Skeletal muscle tissue (tissue), 4 donors: Measurements from ENCODE around the gene UROS. TPM values are rescaled to one million over a fixed set of nuclear protein-coding genes. Genes with fewer than 3 reads are reported as not detected.

ENCODE experiments used
- H3K27ac ChIP-seq: one replicate; pipeline ENCODE4 v1.7.0; 2013; ENCODE audit warnings: mild to moderate bottlenecking, low read depth, low read length, inconsistent platforms
- H3K27me3 ChIP-seq, 3 donors: one replicate each; pipeline ENCODE4 v1.7.0; 2013; ENCODE audit warnings: low read length in 3 of 3; ENCODE audit not compliant: control insufficient read depth in 3 of 3, insufficient read depth in 3 of 3
- H3K36me3 ChIP-seq, 3 donors: one replicate each; pipeline ENCODE4 v1.7.0; 2013; ENCODE audit warnings: low read length in 3 of 3; ENCODE audit not compliant: control insufficient read depth in 3 of 3, insufficient read depth in 3 of 3
- H3K4me1 ChIP-seq, 3 donors: one replicate each; pipeline ENCODE4 v1.7.0; 2013; ENCODE audit warnings: low read length in 3 of 3, mild to moderate bottlenecking in 3 of 3; ENCODE audit not compliant: control insufficient read depth in 3 of 3, insufficient read depth in 3 of 3
- H3K4me3 ChIP-seq, 3 donors: one replicate each; pipeline ENCODE4 v1.7.0; 2013; ENCODE audit warnings: low read length in 3 of 3
- H3K9ac ChIP-seq, 3 donors: one replicate each; pipeline ENCODE4 v1.7.0; 2013; ENCODE audit warnings: low read length in 3 of 3, mild to moderate bottlenecking in 3 of 3, moderate library complexity in 2 of 3, low read depth in 1 of 3
- H3K9me3 ChIP-seq, 3 donors: one replicate each; pipeline ENCODE4 v1.7.0; 2013; ENCODE audit warnings: low read length in 3 of 3; ENCODE audit not compliant: control insufficient read depth in 3 of 3
- total RNA-seq: library from RNA; depleted of rRNA; stranded (reverse); fragments of >200 nt; gene quantifications from one replicate; pipeline ENCODE4 v1.2.3, GENCODE V29; 2014
- donor health status: Osteomylitis.

Gene UROS
- total RNA-seq, 1 donor from 2014 or later, result 56.4 TPM

- no peak overlapping the region for H3K27ac ChIP-seq
- peaks cover 18 to 30% (median 26%) of the 10 kb centered on the region in 3 donors for H3K36me3 ChIP-seq
- H3K9ac ChIP-seq, result no peak overlapping the region
- no peaks in the 10 kb centered on the region for H3K9me3 ChIP-seq
- H3K4me3 ChIP-seq, result no peak overlapping the region
- no peaks in the 10 kb centered on the region for H3K4me1 ChIP-seq
- no peaks in the 10 kb centered on the region for H3K27me3 ChIP-seq
These were observed 7.3 kb downstream of the UROS start for GRCh38 chr10:125815764-125816163.

DNA sequence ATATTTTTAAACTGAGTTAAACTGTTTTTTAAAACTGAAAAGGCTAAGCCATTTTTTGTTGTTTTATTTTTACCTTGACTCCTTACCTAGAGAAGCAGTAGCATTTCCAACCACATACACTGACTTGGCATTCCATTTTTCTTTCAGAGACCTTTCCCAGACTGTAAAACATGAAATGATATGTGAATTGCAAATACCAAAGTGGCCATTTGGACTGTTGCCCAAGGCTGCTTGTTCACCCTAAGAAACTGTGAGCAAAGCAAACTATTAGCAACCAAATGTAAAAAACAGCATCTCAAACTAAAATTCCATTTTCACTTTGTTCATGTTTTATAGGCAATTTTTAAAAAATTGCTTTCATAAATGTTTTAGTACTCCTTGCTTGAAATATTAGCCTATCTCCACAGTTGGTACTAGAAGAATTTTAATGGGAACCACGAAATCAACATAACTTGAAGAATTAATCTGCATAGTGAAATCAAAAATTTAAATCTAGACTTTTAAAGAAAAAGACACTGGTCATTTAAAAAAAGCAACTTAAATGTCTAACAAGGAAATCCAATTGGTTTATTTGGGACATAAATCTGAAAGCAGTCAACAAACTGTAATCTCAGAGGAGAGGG is 10.8 kb downstream of the UROS start:
- no peak overlapping the region for H3K4me3 ChIP-seq
- peaks cover 24 to 57% (median 47%) of the 10 kb centered on the region in 3 donors for H3K36me3 ChIP-seq
- no peaks in the 10 kb centered on the region for H3K4me1 ChIP-seq
- H3K9ac ChIP-seq, result no peak overlapping the region
- no peak overlapping the region for H3K27ac ChIP-seq
- H3K27me3 ChIP-seq, result no peaks in the 10 kb centered on the region
- H3K9me3 ChIP-seq, result no peaks in the 10 kb centered on the region

GRCh38 chr10:125811251-125811650 is 11.8 kb downstream of the UROS start:
- H3K27me3 ChIP-seq, result no peaks in the 10 kb centered on the region
- no peaks in the 10 kb centered on the region for H3K4me1 ChIP-seq
- no peak overlapping the region for H3K4me3 ChIP-seq
- H3K27ac ChIP-seq, result no peak overlapping the region
- H3K9ac ChIP-seq, result no peak overlapping the region
- H3K36me3 ChIP-seq, result peaks cover 25 to 66% (median 57%) of the 10 kb centered on the region in 3 donors
- no peaks in the 10 kb centered on the region for H3K9me3 ChIP-seq

DNA sequence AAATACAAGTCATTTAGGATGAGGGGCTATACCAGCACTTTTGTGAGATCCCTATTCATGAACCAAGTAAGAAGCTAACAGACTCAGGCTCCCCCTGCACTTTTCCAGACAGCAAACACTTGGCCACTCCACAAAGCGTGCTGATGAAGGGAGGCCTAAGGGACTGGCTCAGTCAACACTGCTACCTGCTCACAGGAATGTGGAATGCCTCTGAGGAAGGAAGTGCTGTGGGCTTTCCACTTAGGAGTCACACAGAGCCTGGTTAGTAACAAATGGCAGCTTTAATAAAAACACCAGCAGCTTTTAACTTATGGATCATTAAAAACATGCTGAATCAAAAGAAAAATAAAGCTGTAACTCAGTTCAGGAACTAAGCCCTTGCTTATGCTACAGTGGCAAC is 15.0 kb downstream of the UROS start:
- Histone ChIP-seq H3K9me3 (no peaks in the 10 kb centered on the region), H3K4me1 (no peaks in the 10 kb centered on the region), H3K27ac (no peak overlapping the region), H3K36me3 (peaks cover 24 to 55% (median 51%) of the 10 kb centered on the region in 3 donors), H3K4me3 (no peak overlapping the region), H3K9ac (no peak overlapping the region), H3K27me3 (no peaks in the 10 kb centered on the region)

GRCh38 chr10:125802739-125803138 is 20.3 kb downstream of the UROS start:
- H3K4me3 ChIP-seq, result no peak overlapping the region
- H3K27me3 ChIP-seq, result no peaks in the 10 kb centered on the region
- no peak overlapping the region for H3K27ac ChIP-seq
- H3K36me3 ChIP-seq, result peaks cover 37 to 58% (median 57%) of the 10 kb centered on the region in 3 donors
- H3K9ac ChIP-seq, result no peak overlapping the region
- H3K9me3 ChIP-seq, result no peaks in the 10 kb centered on the region
- H3K4me1 ChIP-seq, result no peaks in the 10 kb centered on the region

GRCh38 chr10:125802131-125802530 is 20.9 kb downstream of the UROS start:
- Histone ChIP-seq H3K27me3 (no peaks in the 10 kb centered on the region), H3K9me3 (no peaks in the 10 kb centered on the region), H3K4me1 (no peaks in the 10 kb centered on the region), H3K9ac (no peak overlapping the region), H3K4me3 (no peak overlapping the region), H3K36me3 (peaks cover 41 to 59% (median 56%) of the 10 kb centered on the region in 3 donors), H3K27ac (no peak overlapping the region)

DNA sequence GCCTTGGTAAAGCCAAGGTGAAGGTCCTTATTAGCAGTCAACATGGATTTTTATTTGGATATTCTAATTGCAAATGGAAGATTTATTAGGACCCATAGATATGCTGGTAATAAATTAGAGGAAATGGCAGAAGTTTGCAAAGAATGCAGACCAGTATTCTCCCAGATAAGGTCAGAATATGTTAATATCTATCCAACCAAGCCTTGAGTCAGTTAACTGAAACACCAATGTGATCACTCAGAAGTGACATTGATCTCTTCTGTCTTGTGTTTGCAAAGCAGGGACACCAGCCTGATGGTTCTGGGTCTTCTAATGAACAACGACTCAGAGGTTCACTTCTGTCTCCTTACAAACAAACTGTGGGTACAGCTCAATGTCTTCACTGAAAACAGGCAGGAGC is 21.5 kb downstream of the UROS start:
- Histone ChIP-seq H3K27me3 (no peaks in the 10 kb centered on the region), H3K27ac (no peak overlapping the region), H3K9me3 (no peaks in the 10 kb centered on the region), H3K4me1 (no peaks in the 10 kb centered on the region), H3K36me3 (peaks cover 41 to 57% (median 53%) of the 10 kb centered on the region in 3 donors), H3K4me3 (no peak overlapping the region), H3K9ac (no peak overlapping the region)

- H3K4me3 ChIP-seq, result no peak overlapping the region
- H3K4me1 ChIP-seq, result no peaks in the 10 kb centered on the region
- H3K9me3 ChIP-seq, result no peaks in the 10 kb centered on the region
- no peak overlapping the region for H3K9ac ChIP-seq
- H3K27me3 ChIP-seq, result no peaks in the 10 kb centered on the region
- no peak overlapping the region for H3K27ac ChIP-seq
- peaks cover 41 to 59% (median 51%) of the 10 kb centered on the region in 3 donors for H3K36me3 ChIP-seq
These were observed 23.4 kb downstream of the UROS start for GRCh38 chr10:125799451-125800182.

GRCh38 chr10:125797994-125798662 is 24.9 kb downstream of the UROS start:
- H3K27me3 ChIP-seq, result no peaks in the 10 kb centered on the region
- H3K9me3 ChIP-seq, result no peaks in the 10 kb centered on the region
- H3K4me3 ChIP-seq, result no peak overlapping the region
- no peak overlapping the region for H3K27ac ChIP-seq
- H3K36me3 ChIP-seq, result peaks cover 46 to 70% (median 56%) of the 10 kb centered on the region in 3 donors
- H3K4me1 ChIP-seq, result no peaks in the 10 kb centered on the region
- H3K9ac ChIP-seq, result no peak overlapping the region

DNA sequence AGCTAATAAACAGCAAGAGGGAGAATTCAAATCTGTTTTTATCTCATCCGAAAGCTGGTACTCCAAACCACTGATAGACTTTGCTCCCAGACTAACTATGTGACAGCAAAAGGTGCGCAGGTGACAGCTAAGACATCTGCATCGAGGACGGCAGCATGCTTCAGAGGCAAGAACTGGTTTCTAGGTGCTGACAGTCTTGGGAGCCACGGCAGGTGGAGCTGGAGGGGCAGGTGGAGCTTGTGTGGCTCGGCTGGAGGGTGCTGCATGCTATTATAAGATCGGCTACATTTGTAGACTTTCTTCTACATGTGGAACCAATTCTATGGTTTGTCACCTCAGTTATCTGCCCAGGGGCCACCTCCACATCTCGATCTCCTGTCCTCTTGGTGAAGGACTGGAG is 25.6 kb downstream of the UROS start:
- Histone ChIP-seq H3K36me3 (peaks cover 48 to 70% (median 56%) of the 10 kb centered on the region in 3 donors), H3K4me3 (no peak overlapping the region), H3K4me1 (no peaks in the 10 kb centered on the region), H3K9me3 (no peaks in the 10 kb centered on the region), H3K9ac (no peak overlapping the region), H3K27ac (no peak overlapping the region), H3K27me3 (no peaks in the 10 kb centered on the region)
